HUES64 (cell line): Measurements from ENCODE around the gene CDO1.

Experiments
- H3K27ac ChIP-seq: 2 replicates; pipeline ENCODE4 v1.7.0; 2013; ENCODE audit warnings: low read depth, low read length, inconsistent platforms
- H3K27me3 ChIP-seq: 2 replicates; pipeline ENCODE4 v1.6.1; 2013; ENCODE audit warnings: mild to moderate bottlenecking, low read length; ENCODE audit not compliant: insufficient read depth
- H3K36me3 ChIP-seq: 2 replicates; pipeline ENCODE4 v1.6.1; 2013; ENCODE audit warnings: mild to moderate bottlenecking, low read length; ENCODE audit not compliant: insufficient read depth
- H3K4me1 ChIP-seq: 2 replicates; pipeline ENCODE4 v1.6.1; 2013; ENCODE audit warnings: mild to moderate bottlenecking, low read length, moderate library complexity; ENCODE audit not compliant: insufficient read depth
- H3K4me3 ChIP-seq: 2 replicates; pipeline ENCODE4 v1.5.1; 2013; ENCODE audit warnings: mild to moderate bottlenecking, low read length, moderate library complexity
- H3K9ac ChIP-seq: 2 replicates; pipeline ENCODE4 v1.6.1; 2013; ENCODE audit warnings: mild to moderate bottlenecking, low read depth, low read length
- H3K9me3 ChIP-seq: 2 replicates; pipeline ENCODE4 v1.6.1; 2013; ENCODE audit warnings: low read depth, low read length; ENCODE audit not compliant: insufficient read depth
- WGBS: fragments of 150-250, 120-280 bp; methylation state at CpG from one replicate; pipeline ENCODE4 v1.1.7; 2013; ENCODE audit warnings: missing lambda C conversion rate; 5-methylcytosine and 5-hydroxymethylcytosine counted together

Gene CDO1

GRCh38 chr5:115844321-115844817 lies 27.9 kb upstream of the CDO1 start:
- Histone ChIP-seq H3K36me3 (no peaks in the 10 kb centered on the region), H3K9ac (no peak overlapping the region), H3K4me1 (peaks cover 9% of the 10 kb centered on the region; the same call in 1 of the 2 replicates), H3K27ac (no peak overlapping the region), H3K9me3 (no peaks in the 10 kb centered on the region), H3K4me3 (no peak overlapping the region), H3K27me3 (peaks cover 14% of the 10 kb centered on the region)
- 77% methylated on average over 7 of the region's 7 CpGs for WGBS

DNA sequence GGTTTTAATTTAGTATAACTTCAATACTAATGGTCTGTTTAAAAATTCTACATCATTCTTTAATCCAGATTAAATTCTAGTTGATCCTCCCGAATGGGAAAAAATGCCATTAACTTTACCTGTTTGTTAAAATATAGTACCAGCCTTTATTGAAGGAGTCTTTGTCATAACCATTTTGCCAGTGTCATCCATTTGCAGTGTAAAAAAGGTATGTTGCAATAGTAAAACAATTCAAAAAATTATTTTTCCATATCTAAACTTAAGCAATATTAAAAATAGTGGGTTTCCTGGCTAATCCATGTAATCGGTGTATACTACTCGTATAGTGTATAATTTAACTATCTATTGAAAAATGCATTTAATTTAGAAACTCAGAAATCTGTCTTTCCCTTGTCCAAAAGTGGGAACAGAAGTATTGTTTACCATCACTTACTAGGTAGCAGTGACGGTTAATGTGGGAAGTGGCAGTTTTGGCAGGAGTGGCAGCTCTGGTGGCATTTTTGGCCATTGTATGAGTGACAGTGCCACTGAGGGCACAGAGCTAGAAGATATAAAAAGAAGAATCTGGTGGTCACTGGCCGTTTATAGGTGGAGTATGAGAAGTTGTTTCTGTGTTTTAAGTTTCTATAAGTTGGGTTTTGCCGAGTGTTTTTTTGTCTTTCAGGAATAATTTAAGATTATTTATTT lies 27.1 kb upstream of the CDO1 start:
- peaks cover 14% of the 10 kb centered on the region for H3K27me3 ChIP-seq
- H3K9ac ChIP-seq = no peak overlapping the region
- WGBS = 92% methylated on average over 3 of the region's 6 CpGs
- H3K9me3 ChIP-seq = no peaks in the 10 kb centered on the region
- no peaks in the 10 kb centered on the region for H3K36me3 ChIP-seq
- no peak overlapping the region for H3K27ac ChIP-seq
- H3K4me3 ChIP-seq = peak overlapping the region; percentile 88; the same call in 1 of the 2 replicates
- peaks cover 13% of the 10 kb centered on the region for H3K4me1 ChIP-seq

- Histone ChIP-seq H3K9me3 (no peaks in the 10 kb centered on the region), H3K4me1 (peaks cover 13% of the 10 kb centered on the region), H3K27me3 (peaks cover 14% of the 10 kb centered on the region), H3K36me3 (peaks cover 5% of the 10 kb centered on the region; the same call in 1 of the 2 replicates), H3K9ac (0 out of 2 replicates have a peak overlapping the region, but pooled peaks have one; percentile 91), H3K27ac (no peak overlapping the region), H3K4me3 (peak overlapping the region; percentile 88)
- 48% methylated on average over 3 of the region's 3 CpGs for WGBS
These were observed 26.5 kb upstream of the CDO1 start for GRCh38 chr5:115842952-115843351.

DNA sequence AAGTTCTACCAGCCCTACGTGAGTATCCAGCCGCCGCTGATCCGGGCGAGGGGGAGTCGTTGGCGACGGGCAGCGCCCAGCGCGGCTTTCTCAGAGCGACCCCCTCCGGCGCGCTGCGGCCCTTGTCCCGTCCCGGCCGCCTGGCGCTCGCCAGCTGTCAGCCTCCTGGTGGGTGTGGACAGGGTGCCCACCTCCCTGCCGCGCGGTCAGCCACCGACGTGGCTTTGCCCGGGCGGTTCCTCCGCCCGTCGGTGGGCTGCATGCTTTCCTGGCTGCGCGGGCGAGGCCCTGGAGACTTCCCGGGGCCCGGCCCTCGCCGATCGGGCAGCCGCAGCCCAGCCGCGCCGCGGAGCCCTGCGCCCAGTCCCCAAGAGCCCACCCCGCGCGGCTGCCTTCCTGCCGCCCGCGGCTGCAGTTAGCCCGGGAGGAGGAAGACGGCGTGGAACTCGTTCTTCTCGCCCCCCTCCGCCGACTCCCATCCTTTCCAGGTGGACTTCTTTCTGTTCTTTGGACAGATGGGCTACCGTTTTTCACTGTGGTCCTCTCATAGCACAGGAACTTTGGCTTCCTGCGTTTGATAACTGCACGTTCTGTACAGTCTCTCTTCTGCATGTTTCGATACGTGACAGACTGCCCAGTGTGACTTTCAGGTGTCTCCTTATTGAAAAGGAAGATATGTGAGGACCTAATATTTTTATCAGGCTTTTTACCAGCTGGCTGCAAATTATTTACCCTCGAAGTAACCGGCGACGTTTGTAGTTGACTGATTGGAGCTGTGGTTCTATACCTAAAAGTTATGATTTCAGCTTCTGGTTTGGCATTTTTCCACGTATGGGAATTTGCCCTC lies 25.9 kb upstream of the CDO1 start:
- H3K4me1 ChIP-seq = peaks cover 13% of the 10 kb centered on the region
- peak overlapping the region; percentile 91 for H3K9ac ChIP-seq
- peak overlapping the region; percentile 88 for H3K4me3 ChIP-seq
- under 1% methylated on average over 68 of the region's 68 CpGs for WGBS
- H3K9me3 ChIP-seq = no peaks in the 10 kb centered on the region
- peak overlapping the region; percentile 92 for H3K27ac ChIP-seq
- peaks cover 11% of the 10 kb centered on the region for H3K36me3 ChIP-seq
- H3K27me3 ChIP-seq = peaks cover 14% of the 10 kb centered on the region

- WGBS = 15% methylated on average over 65 of the region's 65 CpGs
- Histone ChIP-seq H3K27ac (peak within 1 kb of the TSS; percentile 92), H3K4me1 (peaks cover 13% of the 10 kb centered on the region), H3K4me3 (peak within 1 kb of the TSS; percentile 88), H3K9me3 (no peaks in the 10 kb centered on the region), H3K9ac (peak within 1 kb of the TSS; percentile 91), H3K27me3 (peaks cover 14% of the 10 kb centered on the region), H3K36me3 (peaks cover 19% of the 10 kb centered on the region)
These were observed 25.1 kb upstream of the CDO1 start, which contains the start of the genes AP3S1 and ATG12 for GRCh38 chr5:115841382-115842088. Gene AP3S1, plus strand, starts transcription at chr5:115841935. Its CDS starts 103 bp downstream, at chr5:115842038. Gene ATG12, minus strand, starts transcription at chr5:115841565. Its CDS starts 13 bp downstream, at chr5:115841552.

DNA sequence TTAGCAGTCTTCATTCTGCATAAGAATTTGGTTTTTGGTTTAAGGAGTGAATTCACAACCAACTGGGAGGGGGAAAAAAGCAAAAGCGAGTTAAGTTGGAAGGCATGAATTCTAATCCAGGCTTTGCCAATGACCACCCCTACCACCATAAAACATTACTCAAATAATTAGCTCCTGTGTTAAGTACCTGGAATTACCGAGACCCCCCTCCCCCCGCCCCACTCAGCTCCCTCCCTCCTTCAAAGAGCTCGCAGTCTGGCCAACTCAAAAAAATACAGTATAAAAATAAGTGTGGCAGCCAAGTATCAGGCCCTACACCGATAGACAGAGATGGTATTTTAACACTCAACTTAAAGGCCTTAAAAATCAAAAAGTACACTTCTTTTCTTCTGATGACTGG lies 24.4 kb upstream of the CDO1 start:
- Histone ChIP-seq H3K9me3 (no peaks in the 10 kb centered on the region), H3K4me3 (peak overlapping the region; percentile 88), H3K9ac (peak overlapping the region; percentile 91), H3K36me3 (peaks cover 26% of the 10 kb centered on the region), H3K27me3 (peaks cover 14% of the 10 kb centered on the region), H3K27ac (peak overlapping the region; percentile 92), H3K4me1 (peaks cover 13% of the 10 kb centered on the region)
- 0% methylated on average over 5 of the region's 5 CpGs for WGBS

- WGBS = 67% methylated on average over 8 of the region's 10 CpGs
- no peak overlapping the region for H3K9ac ChIP-seq
- no peaks in the 10 kb centered on the region for H3K9me3 ChIP-seq
- H3K27ac ChIP-seq = no peak overlapping the region
- H3K4me3 ChIP-seq = peak overlapping the region; percentile 88
- H3K36me3 ChIP-seq = peaks cover 44% of the 10 kb centered on the region
- peaks cover 14% of the 10 kb centered on the region for H3K27me3 ChIP-seq
- H3K4me1 ChIP-seq = peaks cover 13% of the 10 kb centered on the region
These were observed 22.5 kb upstream of the CDO1 start for GRCh38 chr5:115838885-115839518.

DNA sequence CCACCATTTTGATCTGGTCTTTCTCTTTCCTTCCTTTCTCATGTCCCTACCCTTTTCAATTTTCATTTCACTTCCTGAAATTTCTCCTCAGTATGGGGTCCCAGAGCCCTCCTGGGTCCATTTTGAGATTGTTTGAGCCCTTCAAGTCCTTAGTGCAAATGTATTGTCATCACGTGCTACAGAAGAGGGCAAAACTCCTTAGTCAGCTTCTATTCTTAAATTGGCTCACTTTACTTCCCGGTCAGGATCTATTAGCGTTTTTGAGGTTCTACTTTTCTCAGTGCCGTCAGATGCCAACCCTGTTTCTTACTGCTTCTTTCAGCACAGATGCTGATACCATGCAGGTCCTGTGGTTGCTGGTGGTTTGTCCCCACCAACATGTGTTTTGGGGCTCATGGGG lies 19.0 kb upstream of the CDO1 start:
- H3K4me1 ChIP-seq = peaks cover 11% of the 10 kb centered on the region
- H3K36me3 ChIP-seq = peaks cover 74% of the 10 kb centered on the region
- H3K9me3 ChIP-seq = no peaks in the 10 kb centered on the region
- no peak overlapping the region for H3K27ac ChIP-seq
- no peak overlapping the region for H3K4me3 ChIP-seq
- 95% methylated on average over 4 of the region's 4 CpGs for WGBS
- no peak overlapping the region for H3K9ac ChIP-seq
- H3K27me3 ChIP-seq = no peaks in the 10 kb centered on the region

- Histone ChIP-seq H3K27ac (no peak overlapping the region), H3K36me3 (peaks cover 80% of the 10 kb centered on the region), H3K9ac (no peak overlapping the region), H3K4me1 (peaks cover 4% of the 10 kb centered on the region; the same call in 1 of the 2 replicates), H3K9me3 (no peaks in the 10 kb centered on the region), H3K27me3 (no peaks in the 10 kb centered on the region), H3K4me3 (no peak overlapping the region)
- WGBS = 58% methylated on average over 2 of the region's 2 CpGs
These were observed 14.8 kb upstream of the CDO1 start for GRCh38 chr5:115831163-115831768.

GRCh38 chr5:115829913-115830312 lies 13.5 kb upstream of the CDO1 start:
- Histone ChIP-seq H3K36me3 (peaks cover 66% of the 10 kb centered on the region), H3K4me3 (no peak overlapping the region), H3K27me3 (no peaks in the 10 kb centered on the region), H3K27ac (no peak overlapping the region), H3K4me1 (peaks cover 4% of the 10 kb centered on the region; the same call in 1 of the 2 replicates), H3K9me3 (no peaks in the 10 kb centered on the region), H3K9ac (no peak overlapping the region)
- WGBS = 93% methylated on average over 4 of the region's 5 CpGs
